ENCODE results near the gene ADAMTS12.

Gene ADAMTS12

DNA sequence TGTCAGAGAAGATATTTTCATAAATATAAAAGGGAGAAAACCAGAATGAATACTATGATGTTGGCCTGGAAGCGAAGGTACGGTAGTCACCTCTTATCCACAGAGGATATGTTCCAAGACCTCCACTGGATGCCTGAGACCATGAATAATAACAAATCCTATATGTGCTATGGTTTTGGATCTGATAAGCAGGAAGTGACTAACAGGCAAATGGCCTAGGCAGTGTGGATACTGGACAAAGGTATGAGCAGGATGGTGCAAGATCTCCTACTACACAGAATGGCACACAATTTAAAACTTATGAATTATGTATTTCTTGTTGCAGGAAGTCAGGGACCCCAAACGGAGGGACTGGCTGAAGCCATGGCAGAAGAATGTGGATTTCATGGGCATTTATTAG lies 48.2 kb downstream of the ADAMTS12 start:
- DNase-seq (ENCODE audit: low read depth in 2 of 2): peak in 1 of 2 experiments; percentile 49

DNA sequence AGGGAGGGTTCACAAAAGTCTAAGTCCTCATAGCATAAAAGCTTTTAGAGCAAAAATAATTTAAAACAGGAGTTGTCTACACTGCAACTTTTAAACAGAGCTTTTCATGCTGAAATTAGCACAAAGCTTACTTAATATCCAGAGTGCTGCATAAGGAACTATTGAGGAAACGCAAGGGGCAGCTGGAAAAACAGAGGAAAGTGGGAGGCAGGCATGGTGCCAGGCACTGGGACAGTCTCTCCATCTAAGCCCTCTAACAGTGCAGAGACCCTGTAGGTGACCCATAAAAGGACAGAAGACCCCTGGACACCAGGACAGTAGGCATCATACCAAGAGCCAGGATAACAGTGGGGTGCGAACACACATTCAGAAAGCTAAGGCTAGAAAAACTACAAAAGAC lies 49.3 kb downstream of the ADAMTS12 start:
- DNase-seq (ENCODE audit: low read depth in 2 of 2): no peak

DNA sequence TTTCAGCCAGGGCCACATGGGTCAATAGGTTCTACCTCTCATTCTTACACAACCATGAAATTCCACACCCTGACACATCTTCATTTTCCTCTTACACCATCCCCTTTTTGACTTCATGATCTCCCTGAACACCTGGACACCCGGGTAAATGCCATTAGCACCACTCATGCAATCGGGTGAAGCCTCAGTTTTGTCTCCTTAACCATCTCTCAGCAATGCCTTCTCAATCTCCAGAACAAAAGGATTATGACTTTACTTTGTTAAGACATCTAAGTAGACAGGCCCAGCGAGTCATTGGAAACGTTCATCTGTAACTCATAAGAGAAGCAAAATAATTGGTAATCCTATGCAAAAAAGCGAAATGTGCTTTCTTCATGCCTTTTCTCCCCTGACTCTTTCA lies 49.9 kb downstream of the ADAMTS12 start:
- no peak for DNase-seq (ENCODE audit: low read depth in 2 of 2)

DNA sequence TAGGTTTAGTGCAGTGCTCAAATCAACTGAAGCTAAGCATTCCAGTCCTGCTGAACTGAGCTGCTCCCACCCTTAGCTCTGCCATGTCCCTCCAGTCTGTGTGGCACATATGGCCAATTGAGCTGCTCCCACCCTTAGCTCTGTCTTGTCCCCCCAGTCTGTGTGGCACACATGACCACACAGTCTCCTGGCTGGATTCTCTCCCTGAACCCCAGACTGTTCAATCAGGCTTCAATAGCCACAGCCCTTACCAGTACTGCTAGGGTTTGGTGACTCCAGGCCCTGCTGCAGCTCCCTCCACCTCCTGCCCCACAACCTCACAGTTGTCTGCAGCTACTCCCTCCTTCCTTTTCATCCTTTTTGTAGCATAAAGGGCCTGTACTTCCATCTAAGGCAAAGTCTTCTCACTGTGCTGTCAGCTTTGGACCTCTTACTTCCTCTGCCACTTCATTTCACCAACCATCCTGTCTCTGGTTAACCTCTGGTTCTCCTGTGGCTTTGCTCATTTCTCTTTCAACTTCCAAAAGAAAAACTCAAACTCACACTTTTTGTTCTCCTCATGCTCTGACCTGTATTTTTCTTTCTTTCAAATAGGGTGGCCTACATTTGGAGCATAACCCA lies 50.8 kb downstream of the ADAMTS12 start:
- DNase-seq (ENCODE audit: low read depth in 2 of 2): no peak

DNA sequence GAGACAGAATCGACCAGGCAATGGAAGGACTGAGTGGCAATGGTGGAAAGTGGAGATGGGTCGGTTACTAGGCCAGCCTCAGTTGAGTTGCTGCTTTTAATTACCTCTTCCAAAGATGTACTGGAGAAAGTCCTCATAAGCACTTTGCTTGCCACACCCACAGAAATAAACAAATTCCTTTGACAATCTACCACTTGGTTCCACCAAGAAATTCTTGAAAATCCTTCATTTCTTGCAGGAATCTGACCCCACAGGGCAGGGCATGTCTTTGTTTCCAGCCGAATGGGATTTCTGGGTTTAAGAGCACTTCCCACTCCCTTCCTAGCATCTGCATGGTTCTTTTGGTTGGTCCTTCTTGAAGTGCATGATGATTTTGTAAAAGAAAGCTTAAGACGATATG lies 54.5 kb downstream of the ADAMTS12 start:
- no peak for DNase-seq (ENCODE audit: low read depth in 2 of 2)

DNA sequence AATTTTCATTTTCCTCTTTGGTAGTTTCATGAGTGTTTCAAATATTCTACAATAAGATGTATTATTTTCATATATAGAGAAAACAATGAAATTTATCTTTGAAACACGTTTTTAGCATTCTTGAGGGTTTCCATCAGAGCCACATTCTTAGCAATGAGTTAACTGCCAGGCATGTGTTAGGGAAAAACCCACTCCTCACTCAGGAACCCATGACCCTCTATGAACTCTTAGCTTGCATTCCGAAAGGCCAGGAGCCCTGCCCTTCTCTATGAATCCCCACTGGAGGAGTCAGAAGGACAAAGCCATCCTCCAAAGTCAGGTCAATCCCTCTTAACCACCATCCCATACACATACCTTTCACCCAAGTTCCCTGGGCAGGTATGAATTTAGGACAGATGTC lies 57.5 kb downstream of the ADAMTS12 start:
- DNase-seq (ENCODE audit: low read depth in 2 of 2): no peak

DNA sequence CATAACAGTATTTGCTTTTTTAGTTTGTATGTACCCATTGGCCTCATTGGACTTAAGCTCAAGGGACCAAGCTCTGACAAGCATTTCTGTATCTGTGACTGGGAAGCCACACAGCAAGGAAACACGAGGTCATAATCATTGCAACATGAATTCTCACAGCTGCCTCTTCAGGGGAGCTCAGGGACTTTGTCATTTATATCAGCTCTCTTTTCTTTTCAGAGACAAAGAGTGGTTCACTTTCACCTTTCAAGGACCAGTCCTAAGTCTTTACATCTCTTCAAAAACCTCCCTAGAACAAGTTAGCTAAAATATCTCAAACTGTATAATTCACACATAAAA lies 58.6 kb downstream of the ADAMTS12 start:
- no peak for DNase-seq (ENCODE audit: low read depth in 2 of 2)

DNA sequence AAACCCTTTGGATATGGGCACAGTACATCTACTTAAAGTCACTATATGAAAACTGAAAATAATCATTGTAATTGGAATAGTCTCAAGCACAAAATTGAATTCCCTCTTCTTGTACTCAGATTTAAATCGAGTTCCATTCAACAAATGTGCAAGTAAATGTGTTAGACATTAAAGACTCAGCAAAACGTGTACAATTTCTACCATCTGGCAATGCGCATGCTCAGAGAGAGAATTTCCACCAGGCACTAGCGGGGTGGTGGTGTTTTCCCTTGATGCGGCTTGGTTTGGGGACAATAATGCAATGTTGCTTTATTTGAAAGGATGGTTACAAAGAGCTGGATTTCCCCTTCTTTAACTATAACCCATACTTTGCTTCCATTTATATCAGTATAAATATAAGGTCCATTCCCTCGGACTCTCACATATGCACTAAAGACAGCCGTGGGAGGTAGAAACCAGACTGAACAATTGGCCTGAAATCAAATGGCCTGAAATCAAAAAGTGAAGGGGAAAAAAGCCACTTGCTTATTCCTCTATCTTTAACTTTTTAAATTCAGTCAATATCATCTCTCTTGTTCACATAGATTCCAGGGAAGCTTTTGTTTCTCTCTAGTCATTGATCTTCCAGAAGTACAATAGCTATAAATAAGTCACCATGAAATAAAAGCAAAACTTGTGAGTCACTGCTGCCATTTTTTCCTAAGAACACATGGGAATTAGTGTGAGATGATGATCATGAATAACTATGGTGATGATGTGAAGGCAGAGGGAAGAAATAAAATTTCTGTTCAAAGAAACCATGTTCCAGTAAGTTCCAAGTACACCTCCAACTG lies 59.2 kb downstream of the ADAMTS12 start:
- DNase-seq (ENCODE audit: low read depth in 2 of 2): peak in 1 of 2 experiments; percentile 36

DNA sequence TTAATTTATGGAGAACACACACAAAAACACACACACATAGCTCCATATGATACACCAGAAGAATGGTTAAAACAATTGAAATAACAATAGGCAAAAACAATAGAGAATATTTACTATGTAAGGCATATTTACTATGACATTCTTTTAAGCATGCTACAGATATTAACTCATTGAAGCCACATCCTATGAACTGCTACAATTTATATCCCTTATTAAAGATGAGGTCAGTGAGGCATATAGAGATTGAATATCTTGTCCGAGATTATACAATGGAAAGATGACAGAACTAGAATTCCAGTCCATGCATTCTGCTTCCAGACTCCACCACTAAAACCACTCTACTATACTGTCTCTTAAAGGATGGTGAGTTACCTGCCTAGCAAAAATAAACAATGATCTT lies 60.7 kb downstream of the ADAMTS12 start:
- DNase-seq (ENCODE audit: low read depth in 2 of 2): no peak

DNA sequence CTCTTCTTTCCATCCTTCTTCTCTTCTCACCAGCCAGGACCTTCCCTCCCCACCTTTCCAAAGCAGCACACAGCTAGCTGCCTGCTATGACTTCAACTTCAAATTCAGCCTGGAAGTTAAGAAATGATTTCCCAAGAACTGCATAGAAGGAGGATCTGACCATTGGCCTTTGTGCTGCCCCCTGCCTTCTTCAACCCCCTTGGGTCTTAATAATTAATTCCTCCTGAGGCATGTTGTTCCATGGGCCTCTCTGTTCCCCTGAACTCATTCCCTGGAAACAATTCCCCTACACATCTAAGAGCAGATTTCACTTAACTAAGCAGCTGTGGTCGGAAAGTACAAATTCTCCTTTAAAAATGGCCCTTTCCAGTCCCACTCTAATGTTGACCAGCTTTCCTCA lies 62.4 kb downstream of the ADAMTS12 start:
- DNase-seq (ENCODE audit: low read depth in 2 of 2): no peak

DNA sequence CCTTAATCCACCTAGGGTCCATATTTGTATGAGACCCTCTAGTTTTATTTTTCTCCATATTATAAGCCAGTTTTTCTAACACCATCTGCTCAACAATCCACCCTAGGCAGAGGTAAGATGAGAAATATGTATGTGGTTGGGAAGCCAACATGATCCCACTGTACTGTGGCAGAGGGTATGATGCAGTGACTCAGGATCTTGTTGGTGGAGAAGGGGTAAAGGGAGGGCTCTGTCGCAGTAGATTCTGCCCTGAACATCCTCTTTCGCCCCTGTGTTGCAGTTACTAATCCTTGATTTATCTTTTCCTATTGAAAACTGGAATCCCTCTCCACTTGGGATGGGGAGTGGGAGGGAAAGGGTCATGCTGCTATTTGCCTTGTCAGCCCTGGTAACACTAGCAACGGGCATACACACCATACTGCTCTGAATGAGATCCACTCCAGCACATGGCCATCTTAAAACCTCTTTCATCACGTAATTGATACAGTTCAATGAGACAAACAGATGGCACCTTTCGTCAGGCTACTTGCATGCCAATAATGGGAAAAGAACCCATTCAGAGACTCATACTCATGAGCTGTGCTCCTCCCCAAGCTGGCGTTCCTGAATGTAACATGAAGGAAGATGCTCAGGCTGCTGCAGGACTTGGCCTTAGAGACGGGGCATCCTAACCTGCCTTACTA lies 63.0 kb downstream of the ADAMTS12 start:
- DNase-seq (ENCODE audit: low read depth in 2 of 2): no peak

DNA sequence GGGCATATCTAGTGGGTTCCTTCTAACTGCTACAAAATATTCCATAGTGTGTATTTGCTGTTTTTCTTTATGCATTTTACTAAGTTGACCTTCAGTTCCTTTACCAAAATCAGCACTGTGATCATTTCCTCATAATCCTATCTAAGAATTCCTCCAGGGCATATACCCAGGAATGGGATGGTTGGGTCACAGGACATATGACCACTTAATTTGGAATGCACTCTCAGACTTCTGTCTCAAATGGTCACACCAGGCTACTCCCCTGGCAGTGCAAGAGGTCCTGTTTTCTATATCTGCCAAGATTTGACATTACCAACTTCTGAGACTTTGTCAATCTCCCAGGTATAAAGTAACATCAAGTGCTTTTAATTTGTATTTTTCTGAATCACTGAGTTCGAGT lies 63.9 kb downstream of the ADAMTS12 start:
- no peak for DNase-seq (ENCODE audit: low read depth in 2 of 2)

DNA sequence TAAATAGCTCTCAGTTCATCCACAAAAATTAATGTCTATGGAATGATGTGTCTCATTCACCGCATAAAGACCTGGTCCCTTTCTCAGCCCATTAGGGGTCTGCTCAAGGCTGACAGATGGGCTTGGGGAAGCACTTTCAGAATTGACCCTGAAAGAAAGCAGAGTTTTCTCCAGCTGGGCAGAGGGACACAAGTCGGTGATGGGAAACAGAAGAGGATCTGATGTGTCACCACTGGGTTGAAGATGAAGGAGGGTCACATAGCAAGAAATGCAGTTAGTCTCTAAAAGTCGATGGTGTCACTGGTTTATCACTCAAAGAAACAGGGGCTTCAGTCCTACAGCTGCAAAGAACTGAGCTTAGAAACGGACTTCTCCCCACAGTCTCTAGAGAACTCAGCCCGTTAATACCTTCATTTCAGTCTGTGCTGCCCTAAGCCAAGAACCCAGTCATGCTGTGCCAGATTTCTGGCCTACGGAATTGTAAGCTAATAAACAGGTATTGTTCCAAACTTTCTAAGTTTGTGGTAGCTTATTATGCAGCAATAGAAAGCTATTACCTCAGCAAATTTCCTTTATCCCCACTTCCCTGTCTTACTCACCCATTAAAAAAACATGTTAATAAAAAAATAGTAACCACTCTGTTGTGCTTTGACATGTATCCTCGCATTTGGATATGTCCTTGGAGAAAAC lies 64.6 kb downstream of the ADAMTS12 start:
- no peak for DNase-seq (ENCODE audit: low read depth in 2 of 2)

DNA sequence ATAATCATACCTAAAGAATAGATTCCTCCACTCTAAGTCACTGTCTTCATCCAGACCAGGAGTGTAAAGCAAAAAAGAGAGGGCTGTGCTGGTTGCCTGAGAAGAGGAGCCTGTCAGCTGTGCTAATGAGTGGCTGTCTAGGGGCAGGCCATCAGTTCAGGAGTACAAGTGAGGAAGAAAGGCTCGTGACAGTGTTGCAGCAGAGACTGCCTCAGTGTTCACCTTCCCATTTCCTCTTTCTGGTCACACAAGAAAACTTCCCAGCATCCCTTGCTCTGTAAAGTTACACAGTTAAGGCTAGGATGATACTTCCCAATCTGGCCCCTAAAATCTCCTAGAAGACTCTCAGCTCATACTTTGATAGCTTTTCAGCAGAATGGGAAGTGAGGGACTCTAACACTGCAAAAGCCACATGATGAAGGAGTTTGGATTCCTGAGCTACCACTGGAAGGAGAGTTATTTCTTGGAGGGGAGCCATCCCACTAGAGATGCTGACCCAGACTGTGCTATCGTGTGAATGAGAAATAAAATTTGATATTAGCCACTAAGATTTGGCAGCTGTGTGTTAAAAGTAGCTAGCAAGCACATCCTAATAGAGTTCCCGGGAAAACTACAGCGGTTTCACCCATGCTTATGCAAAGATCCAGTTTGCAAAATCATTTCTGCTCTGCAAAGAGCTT lies 67.1 kb downstream of the ADAMTS12 start:
- peak; percentile 95 to 96 for DNase-seq (ENCODE audit: low read depth in 2 of 2)

DNA sequence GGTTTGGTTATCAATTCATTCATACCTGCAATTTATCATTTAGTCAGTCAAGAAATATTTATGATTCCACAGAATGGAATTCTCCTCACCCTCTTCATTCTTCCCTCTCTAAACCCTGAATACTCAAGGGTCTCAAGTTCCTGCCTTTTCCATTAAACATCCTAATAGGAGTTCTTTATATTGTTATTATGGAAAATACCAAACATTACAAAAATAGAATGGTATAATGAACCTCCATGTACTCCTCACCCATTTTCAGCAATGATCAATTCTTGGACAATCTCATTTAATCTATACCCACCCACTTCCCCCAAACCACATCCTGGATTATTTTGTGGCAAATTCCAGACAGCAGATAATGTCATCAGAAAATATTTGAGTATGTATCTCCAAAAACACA lies 74.5 kb downstream of the ADAMTS12 start:
- DNase-seq (ENCODE audit: low read depth in 2 of 2): no peak

DNA sequence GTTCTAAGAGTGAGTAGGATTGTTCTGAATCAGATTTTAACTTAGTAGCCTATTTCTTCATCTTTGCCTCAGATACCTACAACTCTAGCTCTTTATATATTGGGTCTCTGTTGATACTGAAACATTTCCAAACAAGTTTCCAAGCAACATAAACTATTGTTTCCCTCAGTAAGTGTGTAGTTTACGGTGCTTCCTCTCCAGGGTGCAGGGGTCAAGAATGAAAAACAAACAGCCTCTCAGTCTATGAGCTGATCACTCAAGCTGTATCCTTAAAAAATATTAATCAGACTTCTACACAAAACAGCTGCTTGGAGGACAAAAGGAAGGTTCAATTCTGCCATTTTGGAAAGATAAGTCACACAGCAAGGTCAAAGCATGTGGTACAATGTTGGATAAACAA lies 75.0 kb downstream of the ADAMTS12 start:
- DNase-seq (ENCODE audit: low read depth in 2 of 2): no peak

DNA sequence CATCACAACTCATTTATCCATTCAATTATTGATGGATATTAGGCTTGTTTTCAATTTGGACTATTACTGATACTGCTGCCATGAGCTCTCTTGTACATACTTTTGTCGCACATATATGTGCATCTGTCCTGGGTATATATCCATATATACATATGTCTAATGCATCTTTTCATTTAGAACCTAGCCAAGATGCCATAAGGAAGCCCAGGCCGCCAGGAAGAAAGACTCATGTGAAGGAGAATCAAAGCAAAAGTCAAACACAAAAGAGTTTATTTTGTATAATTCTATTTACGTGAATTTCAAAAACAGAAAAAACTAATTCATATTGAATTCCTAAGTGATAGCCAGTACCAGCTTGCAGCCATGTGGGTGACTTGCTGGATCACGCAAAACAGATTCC lies 79.0 kb downstream of the ADAMTS12 start:
- no peak for DNase-seq (ENCODE audit: low read depth in 2 of 2)

DNA sequence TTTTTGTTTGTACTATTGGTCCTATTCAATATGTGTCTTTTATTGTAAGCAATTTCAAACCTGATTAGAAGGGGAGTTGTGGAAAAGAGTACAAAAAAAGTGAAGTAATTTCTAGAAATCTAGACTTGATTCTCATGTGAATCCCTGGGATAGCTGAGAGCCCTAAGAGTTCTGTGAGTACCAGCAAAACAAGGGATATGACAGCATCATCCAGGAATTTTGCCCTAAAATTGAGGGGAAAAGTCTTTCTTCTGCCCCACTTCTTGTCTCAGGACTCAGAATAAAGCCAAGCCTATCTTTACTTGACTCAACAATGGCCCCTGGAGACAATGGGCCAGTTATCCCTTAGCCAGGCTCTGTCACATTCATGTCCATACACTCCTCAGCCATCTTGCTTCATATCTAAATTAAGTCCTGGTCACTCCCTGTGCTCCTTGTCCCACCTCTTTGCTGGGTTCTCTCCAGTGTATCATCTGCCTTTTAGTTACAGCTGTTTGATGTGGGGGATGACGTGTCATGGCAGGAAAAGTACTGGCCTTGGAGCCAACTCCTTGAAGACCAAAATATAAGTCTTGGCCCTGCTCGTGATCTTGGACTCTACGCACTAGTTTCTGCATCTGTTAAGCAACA lies 81.2 kb downstream of the ADAMTS12 start:
- DNase-seq (ENCODE audit: low read depth in 2 of 2): no peak

DNA sequence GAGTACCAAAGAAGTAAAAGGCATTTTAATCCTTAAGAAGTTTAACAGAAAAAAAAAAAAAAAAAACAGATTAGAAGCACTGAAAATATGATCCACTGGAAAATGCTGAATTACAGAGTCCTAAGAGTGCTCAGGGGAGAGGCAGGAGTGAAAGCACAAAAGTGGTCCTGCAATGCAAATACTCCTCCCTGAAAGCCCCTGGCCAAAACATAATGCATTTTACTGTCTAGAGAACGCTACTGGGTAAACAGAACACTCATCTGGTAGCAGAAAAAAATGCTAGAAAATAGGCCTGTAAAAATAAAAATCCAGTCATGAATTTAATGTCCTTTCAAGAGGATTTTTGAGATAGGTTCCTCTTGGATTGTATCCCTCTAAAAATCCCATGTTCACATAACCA lies 81.9 kb downstream of the ADAMTS12 start:
- no peak for DNase-seq (ENCODE audit: low read depth in 2 of 2)

DNA sequence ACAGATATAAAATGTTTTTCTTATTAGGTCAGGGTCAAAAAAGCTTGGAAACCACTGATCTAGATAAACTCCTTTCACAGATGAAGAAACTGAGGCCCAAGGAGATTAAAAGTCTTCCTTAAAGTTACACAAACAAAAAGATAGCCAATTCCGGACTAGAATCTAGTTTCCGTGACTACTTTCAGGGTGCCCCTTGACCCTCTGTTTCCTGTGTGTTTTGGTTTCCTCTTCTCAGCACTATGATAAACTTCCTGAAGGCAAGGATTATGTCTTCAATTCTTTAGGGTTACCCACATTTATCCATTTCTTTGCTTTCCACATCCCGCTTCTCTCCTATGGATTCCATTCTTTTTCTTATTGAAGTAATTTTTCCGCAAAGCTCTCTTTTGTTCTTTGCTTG lies 83.1 kb downstream of the ADAMTS12 start:
- no peak for DNase-seq (ENCODE audit: low read depth in 2 of 2)

DNA sequence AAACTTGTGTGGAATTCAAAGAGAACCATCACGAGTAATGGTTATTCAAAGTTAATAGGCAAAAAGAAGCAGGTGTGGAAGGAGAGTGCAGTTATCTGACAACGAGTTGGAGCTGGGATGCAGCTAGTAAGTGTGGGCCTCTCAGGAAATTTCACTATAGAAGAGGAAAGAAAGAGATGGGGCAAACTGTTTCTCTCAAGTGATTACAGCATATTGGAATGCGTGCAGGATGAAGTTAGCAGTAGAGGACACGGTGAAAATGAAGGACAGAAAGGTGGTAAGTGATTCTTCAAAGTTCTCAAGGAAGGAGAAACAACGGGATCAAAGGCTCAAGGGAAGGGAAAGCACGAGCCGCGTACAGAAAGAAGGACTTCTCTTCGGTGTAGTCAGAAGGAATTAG lies 84.0 kb downstream of the ADAMTS12 start:
- DNase-seq (ENCODE audit: low read depth in 2 of 2): no peak
